ENCODE results near the gene ZWILCH. TPM values are rescaled to one million over a fixed set of nuclear protein-coding genes. Genes with fewer than 3 reads are reported as not detected.
A peak's percentile ranks its signal among the peaks of the same experiment; 100 is the strongest.

Gene ZWILCH
- total RNA-seq, 1 donor from 2014 or later = 8.4 TPM

- DNase-seq (ENCODE audit: low spot score) = no peak
These were observed 37.8 kb downstream of the ZWILCH start for GRCh38 chr15:66542896-66543295.

GRCh38 chr15:66545255-66545654, 40.1 kb downstream of the ZWILCH start:
- DNase-seq (ENCODE audit: low spot score) = no peak

DNA sequence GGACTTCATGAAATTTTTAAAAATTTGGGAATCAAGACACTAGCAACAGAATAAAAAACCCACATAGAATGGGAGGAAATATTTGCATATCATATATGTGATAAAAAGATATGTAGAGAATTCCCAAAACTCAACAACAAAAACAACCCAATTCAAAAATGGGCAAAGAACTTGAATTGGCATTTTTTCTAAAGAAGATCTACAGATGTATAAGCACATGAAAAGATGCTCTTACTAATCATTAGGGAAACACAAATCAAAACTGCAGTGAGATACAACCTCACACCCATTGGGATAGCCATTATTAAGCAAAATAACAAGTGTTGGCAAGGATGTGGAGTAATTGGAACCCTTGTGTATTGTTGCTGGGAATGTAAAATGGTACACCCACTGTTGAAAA, 50.6 kb downstream of the ZWILCH start:
- no peak for DNase-seq (ENCODE audit: low spot score)

GRCh38 chr15:66558271-66558670, 53.1 kb downstream of the ZWILCH start:
- DNase-seq (ENCODE audit: low spot score) = no peak

- DNase-seq (ENCODE audit: low spot score) = no peak
These were observed 55.9 kb downstream of the ZWILCH start for GRCh38 chr15:66560856-66561525.

DNA sequence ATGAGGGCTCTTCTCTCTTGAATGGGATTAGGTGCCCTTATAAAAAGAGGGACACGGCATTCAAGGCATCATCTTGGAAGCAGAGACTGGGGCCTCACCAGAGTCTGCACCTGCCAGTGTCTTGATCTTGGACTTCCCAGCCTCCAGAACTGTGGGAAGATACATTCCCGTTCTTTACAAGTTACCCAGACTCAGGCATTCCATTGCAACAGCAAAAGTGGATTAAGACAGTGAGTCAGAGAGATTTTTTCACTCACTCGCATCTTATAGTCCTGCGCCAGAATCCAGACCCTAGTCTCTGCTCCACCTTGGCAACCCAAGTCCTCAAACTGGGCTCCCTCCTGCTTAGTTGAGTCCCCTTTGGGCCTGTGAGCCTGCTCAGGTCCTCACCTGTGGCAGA, 58.0 kb downstream of the ZWILCH start:
- DNase-seq (ENCODE audit: low spot score) = peak; percentile 12

DNA sequence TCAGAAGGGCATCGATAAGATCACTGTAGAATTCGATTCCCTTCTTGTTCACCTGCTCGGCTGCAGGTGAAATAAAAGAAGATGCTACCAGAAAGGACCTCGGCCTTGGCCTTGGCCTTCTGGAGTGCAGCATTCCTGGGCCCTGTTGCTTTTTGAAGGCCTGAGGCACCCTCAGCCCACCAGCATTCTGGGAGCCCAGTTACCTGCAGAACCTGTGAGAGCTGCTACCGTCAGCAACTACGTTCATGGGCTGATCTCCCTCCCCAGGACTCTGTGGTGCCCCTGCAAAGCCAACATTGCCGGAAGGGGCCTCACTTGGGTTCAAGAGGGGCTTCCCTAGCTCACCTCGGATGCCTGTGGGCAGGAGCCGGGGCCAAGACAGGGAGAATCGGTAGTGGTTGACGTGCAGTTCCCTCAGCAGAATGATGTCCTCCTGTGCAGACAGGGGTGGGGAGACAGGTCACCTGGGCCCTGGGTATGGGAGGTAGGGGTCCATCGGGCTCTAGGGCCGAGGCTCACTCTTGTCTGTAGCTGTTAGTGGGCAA, 58.5 kb downstream of the ZWILCH start:
- no peak for DNase-seq (ENCODE audit: low spot score)

GRCh38 chr15:66564136-66565041, 59.3 kb downstream of the ZWILCH start:
- DNase-seq (ENCODE audit: low spot score) = no peak

GRCh38 chr15:66565141-66565641, 60.1 kb downstream of the ZWILCH start:
- no peak for DNase-seq (ENCODE audit: low spot score)

GRCh38 chr15:66565741-66566144, 60.6 kb downstream of the ZWILCH start, which contains the start of gene LCTL:
Gene LCTL (minus strand): TSS chr15:66565998. CDS start chr15:66565365, 633 bp downstream.
- peak; percentile 29 for DNase-seq (ENCODE audit: low spot score)

DNA sequence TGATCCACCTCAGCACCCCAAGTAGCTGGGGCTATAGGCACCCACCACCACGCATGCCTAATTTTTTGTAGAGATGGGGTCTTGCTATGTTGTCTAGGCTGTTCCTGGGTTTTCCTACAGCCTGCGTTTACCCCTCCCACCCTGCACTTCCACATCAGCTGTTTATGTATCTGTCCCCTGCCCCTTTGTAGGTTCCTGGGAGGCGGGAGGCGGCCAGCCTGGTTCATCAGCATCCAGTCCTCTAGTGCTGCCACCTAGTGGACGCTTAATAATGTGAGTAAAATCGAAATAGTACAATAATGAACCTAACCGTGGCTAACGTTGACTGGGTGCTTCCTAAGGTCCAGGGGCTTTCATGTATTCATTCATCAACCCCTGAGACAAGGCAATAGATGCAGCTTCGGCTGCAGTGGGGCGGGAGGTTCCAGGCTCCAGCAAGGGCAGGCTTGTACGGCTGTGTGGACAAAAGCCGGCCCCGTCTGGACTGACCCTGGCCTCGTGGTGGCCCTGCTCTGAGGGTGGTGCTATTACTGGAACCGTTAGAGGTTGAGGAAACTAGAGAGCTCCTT, 61.9 kb downstream of the ZWILCH start:
- DNase-seq (ENCODE audit: low spot score) = peak; percentile 60

- DNase-seq (ENCODE audit: low spot score) = no peak
These were observed 62.8 kb downstream of the ZWILCH start for GRCh38 chr15:66567897-66568296.

GRCh38 chr15:66569461-66570137, 64.5 kb downstream of the ZWILCH start:
- DNase-seq (ENCODE audit: low spot score) = no peak

- DNase-seq (ENCODE audit: low spot score) = no peak
These were observed 65.2 kb downstream of the ZWILCH start for GRCh38 chr15:66570327-66570726.

DNA sequence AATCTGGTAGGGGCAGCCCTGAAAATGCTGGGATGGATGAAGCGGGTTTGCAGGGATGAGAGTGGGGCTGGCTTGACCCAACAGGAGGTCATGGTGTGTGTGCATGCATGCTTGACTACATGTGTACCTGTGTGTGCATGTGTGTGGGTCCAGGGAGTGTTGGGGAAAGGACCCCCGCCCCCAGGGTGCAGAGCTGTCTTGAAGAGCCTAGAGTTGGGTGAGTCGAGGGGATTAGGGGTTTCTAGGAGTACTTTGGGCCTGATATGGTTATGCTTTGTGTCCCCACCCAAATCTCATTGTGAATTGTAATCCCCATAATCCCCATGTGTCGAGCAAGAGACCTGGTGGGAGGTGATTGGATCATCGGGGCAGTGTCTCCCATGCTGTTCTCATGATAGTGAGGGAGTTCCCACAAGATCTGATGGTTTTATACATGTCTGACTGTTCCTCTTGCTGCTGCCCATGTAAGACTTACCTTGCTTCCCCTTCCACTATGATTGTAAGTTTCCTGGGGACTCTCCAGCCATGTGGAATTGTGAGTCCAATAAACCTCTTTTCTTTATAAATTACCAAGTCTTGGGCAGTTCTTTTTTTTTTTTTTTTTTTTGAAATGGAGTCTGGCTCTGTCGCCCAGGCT, 65.8 kb downstream of the ZWILCH start:
- no peak for DNase-seq (ENCODE audit: low spot score)

GRCh38 chr15:66572146-66572545, 67.0 kb downstream of the ZWILCH start:
- no peak for DNase-seq (ENCODE audit: low spot score)

DNA sequence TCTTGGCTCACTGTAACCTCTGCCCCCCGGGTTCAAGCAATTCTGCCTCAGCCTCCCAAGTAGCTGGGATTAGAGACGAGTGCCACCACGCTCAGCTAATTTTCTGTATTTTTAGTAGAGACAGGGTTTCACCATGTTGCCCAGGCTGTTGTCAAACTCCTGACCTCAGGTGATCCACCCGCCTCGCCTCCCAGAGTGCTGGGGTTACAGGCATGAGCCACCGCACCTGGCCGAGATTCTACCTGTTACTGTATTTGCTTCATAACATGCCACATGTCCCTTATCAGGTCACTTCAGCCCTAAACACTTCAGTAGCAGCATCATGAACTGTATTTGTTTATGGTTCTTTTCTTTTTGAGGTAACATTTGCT, 68.2 kb downstream of the ZWILCH start:
- DNase-seq (ENCODE audit: low spot score) = no peak

DNA sequence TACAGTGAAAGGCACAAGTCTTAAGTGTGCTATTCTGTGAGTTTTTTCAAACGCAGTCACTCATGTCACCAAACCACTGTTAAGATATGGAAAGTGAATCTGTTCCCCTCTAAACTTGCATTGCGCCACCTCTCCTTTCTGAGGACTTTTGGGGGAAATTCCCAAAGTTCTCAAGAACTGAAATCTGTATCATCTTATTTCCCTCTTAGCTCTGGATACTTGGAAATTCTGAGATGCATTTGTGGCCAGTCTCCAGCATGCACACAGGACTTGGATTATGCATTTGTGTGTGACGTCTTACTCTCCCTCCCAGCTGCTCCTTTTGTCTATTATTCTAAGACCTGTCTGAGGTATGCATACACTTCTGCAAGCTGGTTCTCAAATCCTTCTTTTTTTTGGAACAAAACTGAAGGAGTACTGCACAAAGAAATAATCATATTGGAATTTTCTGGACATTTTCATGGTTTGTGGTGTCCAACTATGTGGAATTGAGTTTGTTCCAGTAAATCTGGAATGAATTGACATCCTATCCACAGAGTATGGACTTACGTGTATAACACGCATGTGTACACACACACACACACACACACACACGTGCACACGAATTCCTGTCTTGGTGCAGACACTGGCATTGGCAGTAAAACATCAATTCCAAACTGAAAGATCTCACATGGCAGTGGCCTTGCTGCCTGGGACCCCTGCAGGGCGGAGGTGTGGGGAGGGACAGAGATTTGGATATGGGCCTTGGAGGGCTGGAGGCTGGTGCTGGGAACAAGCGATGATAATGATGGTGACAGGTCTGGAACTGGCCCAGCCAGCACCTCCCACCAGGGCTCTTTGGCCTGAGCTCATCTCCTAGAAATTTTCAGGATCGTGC, 68.8 kb downstream of the ZWILCH start:
- no peak for DNase-seq (ENCODE audit: low spot score)

GRCh38 chr15:66574596-66574950, 69.4 kb downstream of the ZWILCH start:
- DNase-seq (ENCODE audit: low spot score) = no peak

- DNase-seq (ENCODE audit: low spot score) = no peak
These were observed 73.3 kb downstream of the ZWILCH start for GRCh38 chr15:66578286-66578875.
